Heart left ventricle (tissue), 16 donors: ENCODE data around the gene DNER. TPM values are rescaled to one million over a fixed set of nuclear protein-coding genes. Genes with fewer than 3 reads are reported as not detected.

Source experiments
- ATAC-seq, 4 donors: fragments of 200-7000 bp; cut with Tn5 transposase; one replicate each; pipeline ENCODE4 v1.9.1; 2020 to 2022; ENCODE audit warnings: moderate library complexity in 4 of 4, mild to moderate bottlenecking in 3 of 4, moderate number of reproducible peaks in 1 of 4
- DNase-seq, 5 donors: peaks; one replicate each; pipeline ENCODE4 v3.0.0-alpha.2; 2020
- H3K27ac ChIP-seq, 12 donors: fragments of 200-600 bp; sonication (generic) in 4 of 12; one replicate each; pipeline versions ENCODE4 v1.5.0 to v1.8.0; 2016 to 2022; ENCODE audit warnings: mild to moderate bottlenecking in 2 of 12
- H3K27me3 ChIP-seq, 9 donors: fragments of 200-600 bp; sonication (generic) in 2 of 9; one replicate each; pipeline versions ENCODE4 v1.5.1 to v1.8.0; 2016 to 2022; ENCODE audit warnings: mild to moderate bottlenecking in 3 of 9
- H3K36me3 ChIP-seq, 9 donors: fragments of 200-600 bp; sonication (generic) in 2 of 9; one replicate each; pipeline versions ENCODE4 v1.5.0 to v1.8.0; 2018 to 2022; ENCODE audit warnings: mild to moderate bottlenecking in 2 of 9
- H3K4me1 ChIP-seq, 12 donors: fragments of 200-600 bp; sonication (generic) in 4 of 12; one replicate each; pipeline versions ENCODE4 v1.5.0 to v1.8.0; 2016 to 2022; ENCODE audit warnings: mild to moderate bottlenecking in 3 of 12
- H3K4me3 ChIP-seq, 12 donors: fragments of 200-600 bp; sonication (generic) in 4 of 12; one replicate each; pipeline versions ENCODE4 v1.5.0 to v1.8.0; 2017 to 2022; ENCODE audit warnings: mild to moderate bottlenecking in 9 of 12, moderate library complexity in 4 of 12
- H3K9me3 ChIP-seq, 12 donors: fragments of 200-600 bp; sonication (generic) in 4 of 12; one replicate each; pipeline versions ENCODE4 v1.5.0 to v1.8.0; 2016 to 2022; ENCODE audit warnings: mild to moderate bottlenecking in 1 of 12
- POLR2A ChIP-seq, 2 donors: fragments of 450-650 bp; IDR thresholded peaks; one replicate each; pipeline ENCODE4 v1.6.1; 2017; ENCODE audit warnings: antibody characterized with exemption in 2 of 2, mild to moderate bottlenecking in 2 of 2, moderate library complexity in 2 of 2
- WGBS, 4 donors: extraction: QIAGEN DNeasy Blood & Tissue Kit in 2 of 4; methylation state at CpG; one replicate each; pipeline versions ENCODE4 v1.1.5 to v1.1.7; 2013 to 2018; 5-methylcytosine and 5-hydroxymethylcytosine counted together
- intact Hi-C, 10 donors: fragments of 100-400 bp; cut with DNase I; formaldehyde crosslinking; loops; one replicate each; pipeline versions ENCODE4 v1.11.1 to v1.14.2; 2022
- polyA plus RNA-seq, 2 donors: library from polyadenylated mRNA; stranded (reverse); fragments of 200-250 nt; gene quantifications; one replicate each; pipeline ENCODE4 v1.2.3, GENCODE V29; 2013
- total RNA-seq, 9 donors: library from RNA; depleted of rRNA in 2 of 9; stranded (reverse); fragments of >200 nt in 2 of 9; fragmentation: NEBNext Ultra II Directional in 3 of 9; extraction: Animal tissue kit (Norgen Biotek cat#: 25700) in 3 of 9; gene quantifications; one replicate each; pipeline versions ENCODE4 v1.1.0 to v1.2.4, GENCODE V29; 2016 to 2023
- TF ChIP-seq, protein P1 (sequence below), 12 donors: fragments of 200-600 bp; sonication (generic) in 4 of 12; IDR thresholded peaks; one replicate each; pipeline versions ENCODE4 v1.5.0 to v1.8.0; 2018 to 2022; ENCODE audit warnings: antibody characterized with exemption in 12 of 12, mild to moderate bottlenecking in 5 of 12
- donor health status: ischemic (EF 13 %, LVEDD 7.1; RV severe dilation, severe dysfunction).
- donor health status: healthy with polysubstance abuse.
- donor health status: DM: no; HTN: yes; CAD: no.
- donor health status: DM: no; HTN: no; CAD: no.
- donor health status: ischemic (EF 25% LVEDD 6.9; RV normal size, moderate dysfunction).
- donor health status: ischemic (EF 25% LVEDD 5.7; RV mildly dilated, moderate dysfunction).
- donor health status: healthy.
- donor health status: DM: yes; HTN: yes; CAD: no.
- donor health status: ischemic (EF 35%, LVEDD 5.7; RV mildly dilated, moderate dysfunction).
- donor health status: nonischemic (EF 11% LVEDD 7.7; RV severe dilation, severe dysfunction).
- donor health status: DM: yes; HTN: yes; CAD: no.
- donor health status: PGD.
- donor health status: ischemic (EF 29% LVEDD 5.4; RV normal size, mild dysfunction).
- donor health status: nonischemic (EF 23%, LVEDD 6.1; RV moderate dilation, normal function).

The DNER gene
- total and polyA plus RNA-seq, 11 donors, result 0.19 to 3.3 (median 0.82) TPM

DNA sequence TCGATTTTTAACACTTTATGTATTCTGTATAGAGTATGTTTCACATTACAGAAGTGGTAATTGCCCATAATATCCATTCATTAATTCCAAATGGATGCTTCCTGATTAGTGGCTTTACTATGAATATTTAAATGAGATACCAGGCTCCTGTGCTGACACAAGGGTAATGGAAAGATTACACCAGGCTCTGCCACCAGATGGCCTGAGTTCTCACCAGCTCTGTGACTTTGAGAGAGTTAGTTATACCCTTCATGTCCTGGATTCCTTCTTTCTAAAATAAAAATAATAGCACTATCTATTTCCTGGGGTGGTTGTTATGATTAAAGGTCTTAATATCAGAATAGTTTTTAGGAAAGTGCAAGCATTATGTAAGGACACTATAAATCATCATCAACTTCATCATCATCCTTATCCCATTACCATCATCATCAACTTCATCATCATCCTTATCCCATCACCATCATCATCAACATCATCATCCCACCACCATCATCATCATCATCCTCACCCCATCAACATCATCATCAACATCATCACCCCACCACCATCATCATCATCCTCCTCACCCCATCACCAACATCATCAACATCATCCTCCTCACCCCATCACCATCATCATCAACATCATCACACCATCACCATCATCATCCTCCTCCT lies 151.8 kb downstream of the DNER start:
- TF ChIP-seq, protein P1, sequence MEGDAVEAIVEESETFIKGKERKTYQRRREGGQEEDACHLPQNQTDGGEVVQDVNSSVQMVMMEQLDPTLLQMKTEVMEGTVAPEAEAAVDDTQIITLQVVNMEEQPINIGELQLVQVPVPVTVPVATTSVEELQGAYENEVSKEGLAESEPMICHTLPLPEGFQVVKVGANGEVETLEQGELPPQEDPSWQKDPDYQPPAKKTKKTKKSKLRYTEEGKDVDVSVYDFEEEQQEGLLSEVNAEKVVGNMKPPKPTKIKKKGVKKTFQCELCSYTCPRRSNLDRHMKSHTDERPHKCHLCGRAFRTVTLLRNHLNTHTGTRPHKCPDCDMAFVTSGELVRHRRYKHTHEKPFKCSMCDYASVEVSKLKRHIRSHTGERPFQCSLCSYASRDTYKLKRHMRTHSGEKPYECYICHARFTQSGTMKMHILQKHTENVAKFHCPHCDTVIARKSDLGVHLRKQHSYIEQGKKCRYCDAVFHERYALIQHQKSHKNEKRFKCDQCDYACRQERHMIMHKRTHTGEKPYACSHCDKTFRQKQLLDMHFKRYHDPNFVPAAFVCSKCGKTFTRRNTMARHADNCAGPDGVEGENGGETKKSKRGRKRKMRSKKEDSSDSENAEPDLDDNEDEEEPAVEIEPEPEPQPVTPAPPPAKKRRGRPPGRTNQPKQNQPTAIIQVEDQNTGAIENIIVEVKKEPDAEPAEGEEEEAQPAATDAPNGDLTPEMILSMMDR (IDR thresholded peaks at IDR 0.05), result no peak
- TF ChIP-seq POLR2A (IDR thresholded peaks at IDR 0.05), result no peak

DNA sequence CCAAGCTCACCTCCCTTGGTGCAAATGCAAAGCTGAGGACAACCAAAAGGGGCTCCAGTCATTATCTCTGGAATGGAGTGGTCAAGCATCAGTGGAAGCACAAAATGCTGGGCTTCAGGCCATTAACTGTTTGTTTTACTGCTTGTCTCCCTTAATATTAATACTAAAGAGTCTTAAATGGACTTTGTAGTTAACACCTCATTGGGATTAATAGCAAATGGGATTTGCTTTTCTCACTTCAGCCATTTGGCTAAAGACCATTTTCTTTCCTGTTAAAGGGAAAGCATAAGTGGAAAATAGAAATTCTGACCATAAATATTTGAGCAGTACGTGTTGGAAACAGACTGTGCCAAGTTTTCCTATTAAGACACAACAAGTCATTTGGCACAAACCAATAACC lies 154.4 kb downstream of the DNER start:
- H3K27me3 ChIP-seq, result no peaks in the 10 kb centered on the region
- ATAC-seq (no peak), DNase-seq (no peak)
- no peaks in the 10 kb centered on the region for H3K9me3 ChIP-seq
- TF ChIP-seq, protein P1 (IDR thresholded peaks at IDR 0.05), result no peak
- TF ChIP-seq POLR2A (IDR thresholded peaks at IDR 0.05), result no peak
- H3K4me3 ChIP-seq, result no peak overlapping the region
- 53 to 77% (median 59%) methylated on average over 1 of the region's 1 CpG for WGBS, 4 donors
- intact Hi-C loops, result no loop called here
- no peaks in the 10 kb centered on the region for H3K36me3 ChIP-seq
- no peak overlapping the region for H3K27ac ChIP-seq
- no peaks in the 10 kb centered on the region for H3K4me1 ChIP-seq

More for the DNA sequence above, 151.8 kb downstream of the DNER start:
- Histone ChIP-seq H3K27ac (no peak overlapping the region), H3K4me1 (no peaks in the 10 kb centered on the region), H3K36me3 (no peaks in the 10 kb centered on the region), H3K27me3 (no peaks in the 10 kb centered on the region), H3K9me3 (no peaks in the 10 kb centered on the region), H3K4me3 (no peak overlapping the region)
- ATAC-seq, result no peak
- DNase-seq, result no peak
- intact Hi-C loops, result no loop called here
- 40 to 70% (median 55%) methylated on average over 1 of the region's 1 CpG for WGBS, 4 donors

DNA sequence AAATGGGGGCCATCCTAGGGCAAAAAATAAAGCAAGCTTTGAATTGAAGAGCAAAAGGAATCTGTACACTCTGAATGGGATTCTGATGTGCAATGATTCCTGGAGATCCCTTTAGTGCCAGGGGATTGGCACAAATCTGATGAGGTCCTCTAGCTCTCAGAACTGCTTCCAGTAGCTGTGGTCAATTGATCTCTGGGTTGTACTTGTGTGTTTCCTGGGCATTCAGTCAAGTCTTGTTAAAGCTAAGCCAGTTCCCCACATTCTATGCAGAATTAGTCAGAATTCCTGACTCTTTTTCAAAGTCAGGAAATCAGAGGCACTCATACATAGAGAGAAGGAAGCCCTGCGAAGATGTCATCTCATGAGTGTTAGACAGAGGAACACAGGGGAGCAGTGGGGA lies 161.3 kb downstream of the DNER start:
- 78 to 89% (median 88%) methylated on average over 1 of the region's 1 CpG for WGBS, 4 donors
- no peak for TF ChIP-seq POLR2A (IDR thresholded peaks at IDR 0.05)
- TF ChIP-seq, protein P1 (IDR thresholded peaks at IDR 0.05), result no peak
- DNase-seq (no peak), ATAC-seq (no peak)
- no peaks in the 10 kb centered on the region for H3K9me3 ChIP-seq
- H3K27me3 ChIP-seq, result no peaks in the 10 kb centered on the region
- H3K4me1 ChIP-seq, result no peaks in the 10 kb centered on the region
- H3K36me3 ChIP-seq, result no peaks in the 10 kb centered on the region
- intact Hi-C loops, result no loop called here
- H3K4me3 ChIP-seq, result no peak overlapping the region
- no peak overlapping the region for H3K27ac ChIP-seq

DNA sequence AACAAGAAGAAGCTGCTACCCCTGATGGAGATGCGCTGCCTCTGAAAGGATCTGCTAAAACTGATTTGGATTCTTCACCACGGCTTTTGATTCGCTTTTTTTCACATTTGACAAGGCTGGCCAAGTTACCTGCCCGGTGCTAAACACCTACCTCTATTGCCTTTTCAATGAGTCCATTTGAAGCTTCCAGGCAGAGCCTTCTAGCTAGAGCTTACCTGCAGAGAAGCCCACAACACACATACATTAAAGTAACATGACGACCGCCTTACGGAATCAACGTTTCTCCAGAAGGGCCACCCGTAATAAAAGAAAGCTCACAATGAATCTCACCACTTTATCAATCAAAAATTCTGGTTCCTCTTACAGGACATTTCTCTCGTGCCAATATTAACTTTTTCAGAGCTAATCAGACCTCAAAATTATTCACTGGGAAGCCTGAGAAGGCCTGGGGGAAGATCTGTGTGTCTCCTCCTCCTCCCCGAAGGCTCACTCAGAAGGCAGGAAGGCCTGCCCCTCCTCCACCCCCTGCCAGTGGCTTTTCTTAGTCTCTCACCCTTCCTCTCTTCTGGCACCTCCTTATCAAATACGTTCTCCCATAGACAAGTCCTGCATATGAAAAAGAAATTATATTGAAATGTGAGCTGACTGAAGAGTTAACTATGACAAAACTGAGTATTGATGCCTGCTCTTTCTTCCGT lies 171.0 kb downstream of the DNER start:
- no peaks in the 10 kb centered on the region for H3K36me3 ChIP-seq
- intact Hi-C loops, result no loop called here
- H3K27me3 ChIP-seq, result no peaks in the 10 kb centered on the region
- no peak overlapping the region for H3K4me3 ChIP-seq
- H3K4me1 ChIP-seq, result no peaks in the 10 kb centered on the region
- ATAC-seq (no peak), DNase-seq (no peak)
- WGBS, 4 donors, result 75 to 78% (median 76%) methylated on average over 13 of the region's 13 CpGs
- H3K27ac ChIP-seq, result no peak overlapping the region
- TF ChIP-seq, protein P1 (IDR thresholded peaks at IDR 0.05), result no peak
- TF ChIP-seq POLR2A (IDR thresholded peaks at IDR 0.05), result no peak
- H3K9me3 ChIP-seq, result no peaks in the 10 kb centered on the region
